Cardiac fibroblast (primary cell): ENCODE measurements around the gene TNS2.
A peak's percentile ranks its signal among the peaks of the same experiment; 100 is the strongest.

Source experiments
- DNase-seq, 2 donors: peaks; one replicate each; pipeline versions ENCODE4 v3.0.0 to v3.0.0-alpha.2; 2010; ENCODE audit warnings: low read depth in 2 of 2
- H3K4me3 ChIP-seq, 2 donors: replicated peaks in 1 of 2; 1 replicate in 1 of 2; 2 replicates in 1 of 2; pipeline ENCODE4 v1.5.1; 2011; ENCODE audit warnings: low read depth in 2 of 2, low read length in 2 of 2, mild to moderate bottlenecking in 2 of 2, moderate library complexity in 1 of 2
- CTCF ChIP-seq: IDR thresholded peaks from one replicate; pipeline ENCODE4 v1.5.1; 2011; ENCODE audit warnings: low read depth, mild to moderate bottlenecking, low read length, inconsistent platforms

The TNS2 gene

GRCh38 chr12:53048780-53049401 lies 974 bp upstream of the TNS2 start:
- H3K4me3 ChIP-seq = peak overlapping the region; percentile 85 to 93
- DNase-seq = peak; percentile 74 to 91
- no peak for TF ChIP-seq CTCF

- no peak for TF ChIP-seq CTCF
- no peak for DNase-seq
- peak overlapping the region; percentile 85 to 93 for H3K4me3 ChIP-seq
These were observed 677 bp downstream of the TNS2 start for GRCh38 chr12:53050426-53051057.

GRCh38 chr12:53051058-53051880 lies 1.4 kb downstream of the TNS2 start:
- DNase-seq = peak; percentile 75 to 89
- peak; percentile 16 for TF ChIP-seq CTCF
- peak overlapping the region; percentile 85 to 93 for H3K4me3 ChIP-seq

GRCh38 chr12:53051881-53052412 lies 2.1 kb downstream of the TNS2 start:
- peak overlapping the region; percentile 85 to 93 for H3K4me3 ChIP-seq
- DNase-seq = no peak
- TF ChIP-seq CTCF = no peak

- TF ChIP-seq CTCF = no peak
- peak overlapping the region; percentile 85 to 93 for H3K4me3 ChIP-seq
- peak; percentile 85 to 93 for DNase-seq
These were observed 2.8 kb downstream of the TNS2 start for GRCh38 chr12:53052419-53053217.
